ENCODE measurements around the gene PRLH.

The PRLH gene

GRCh38 chr2:237549643-237550415 lies 16.5 kb upstream of the PRLH start:
- no peak overlapping the region for H3K27ac ChIP-seq (replicated peaks)
- no peak overlapping the region for H3K4me3 ChIP-seq (replicated peaks; ENCODE audit: insufficient read depth, low read length)

GRCh38 chr2:237551071-237551574 lies 15.3 kb upstream of the PRLH start:
- peaks cover 4% of the 10 kb centered on the region for H3K27me3 ChIP-seq (ENCODE audit: insufficient read depth, poor library complexity, severe bottlenecking)
- TF ChIP-seq GABPA (IDR thresholded peaks at IDR 0.05; ENCODE audit: low read depth) = no peak
- TF ChIP-seq SPI1 (IDR thresholded peaks at IDR 0.05; ENCODE audit: borderline replicate concordance, low read depth) = no peak
- TF ChIP-seq REST (IDR thresholded peaks at IDR 0.05; ENCODE audit: insufficient replicate concordance, low read depth) = no peak
- no peak for TF ChIP-seq CTCF (IDR thresholded peaks at IDR 0.05; ENCODE audit: insufficient read depth, low read length)
- no peak for TF ChIP-seq POLR2AphosphoS5 (IDR thresholded peaks at IDR 0.05; ENCODE audit: low read depth)
- no peak for DNase-seq (ENCODE audit: low read depth in 1 of 2, low spot score in 1 of 2)
- no peak overlapping the region for H3K27ac ChIP-seq (replicated peaks)
- H3K4me3 ChIP-seq (replicated peaks; ENCODE audit: insufficient read depth, low read length) = no peak overlapping the region

More at GRCh38 chr2:237549643-237550415, 16.5 kb upstream of the PRLH start:
- no peak for DNase-seq (ENCODE audit: low read depth in 1 of 2, low spot score in 1 of 2)
- TF ChIP-seq POLR2AphosphoS5 (IDR thresholded peaks at IDR 0.05; ENCODE audit: low read depth) (no peak), CTCF (IDR thresholded peaks at IDR 0.05; ENCODE audit: insufficient read depth, low read length) (no peak), REST (IDR thresholded peaks at IDR 0.05; ENCODE audit: insufficient replicate concordance, low read depth) (no peak)
- H3K27me3 ChIP-seq (ENCODE audit: insufficient read depth, poor library complexity, severe bottlenecking) = peaks cover 4% of the 10 kb centered on the region

- H3K4me3 ChIP-seq (replicated peaks; ENCODE audit: insufficient read depth, low read length) = no peak overlapping the region
- TF ChIP-seq REST (IDR thresholded peaks at IDR 0.05; ENCODE audit: insufficient replicate concordance, low read depth) = no peak
- no peak for TF ChIP-seq SPI1 (IDR thresholded peaks at IDR 0.05; ENCODE audit: borderline replicate concordance, low read depth)
- no peak for TF ChIP-seq GABPA (IDR thresholded peaks at IDR 0.05; ENCODE audit: low read depth)
- TF ChIP-seq POLR2AphosphoS5 (IDR thresholded peaks at IDR 0.05; ENCODE audit: low read depth) = no peak
- TF ChIP-seq CTCF (IDR thresholded peaks at IDR 0.05; ENCODE audit: insufficient read depth, low read length) = no peak
- H3K27me3 ChIP-seq (ENCODE audit: insufficient read depth, poor library complexity, severe bottlenecking) = peaks cover 2% of the 10 kb centered on the region
- no peak overlapping the region for H3K27ac ChIP-seq (replicated peaks)
- no peak for DNase-seq (ENCODE audit: low read depth in 1 of 2, low spot score in 1 of 2)
Measured at GRCh38 chr2:237552908-237553307, 13.5 kb upstream of the PRLH start.

Measured in HL-60 (cell line).